Stomach (tissue), 4 donors: Measurements from ENCODE around the gene PRICKLE2.

Experiments used
- CTCF ChIP-seq, 7 experiments: fragments of 450-650 bp in 4 of 7; fragments of 200-600 bp in 3 of 7; sonication (generic) in 3 of 7; IDR thresholded peaks; one replicate each; pipeline ENCODE4 v1.5.1; 2016 to 2019; ENCODE audit warnings: antibody characterized with exemption in 7 of 7, control low read depth in 2 of 7, mild to moderate bottlenecking in 1 of 7
- EP300 ChIP-seq: sonication (generic); formaldehyde crosslinking; IDR thresholded peaks from one replicate; pipeline ENCODE4 v1.6.1; 2017; ENCODE audit warnings: antibody characterized with exemption
- POLR2A ChIP-seq, 4 donors: fragments of 450-650 bp; IDR thresholded peaks; one replicate each; pipeline ENCODE4 v1.6.1; 2016; ENCODE audit warnings: antibody characterized with exemption in 4 of 4, control low read depth in 2 of 4, mild to moderate bottlenecking in 1 of 4, moderate library complexity in 1 of 4

DNA sequence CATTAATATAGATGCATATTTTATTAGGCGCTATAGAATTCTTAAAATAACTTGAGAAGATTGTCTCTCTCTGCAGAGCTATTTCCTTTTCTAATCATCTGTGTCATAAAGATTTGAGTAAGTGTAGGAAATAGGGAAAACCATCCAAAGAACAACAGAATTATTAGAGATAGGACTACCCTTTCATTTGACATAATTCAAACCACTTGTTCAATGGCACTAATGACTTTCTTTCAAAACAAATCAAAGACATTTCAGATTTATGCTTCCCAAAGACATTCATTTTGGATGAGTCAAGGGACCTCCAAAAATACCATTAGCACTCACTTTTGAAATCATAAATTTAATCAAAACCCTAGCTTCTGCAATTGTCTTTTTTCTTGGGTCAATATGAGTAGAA is 29.5 kb downstream of the PRICKLE2 start:
- TF ChIP-seq CTCF (IDR thresholded peaks at IDR 0.05) (no peak), POLR2A (IDR thresholded peaks at IDR 0.05) (no peak), EP300 (no peak)
